GM23338 (cell line): Measurements from ENCODE around the gene COL15A1. TPM values are rescaled to one million over a fixed set of nuclear protein-coding genes. Genes with fewer than 3 reads are reported as not detected.

Experiments used
- ATAC-seq: fragments of 200-7000 bp; cut with Tn5 transposase; 3 replicates; pipeline ENCODE4 v1.9.1; 2020
- DNase-seq: peaks from one replicate; pipeline ENCODE4 v3.0.0-alpha.2; 2015; ENCODE audit warnings: low spot score
- H2AFZ ChIP-seq: fragments of 200-600 bp; sonication (generic); 2 replicates; pipeline ENCODE4 v1.8.0; 2016; ENCODE audit warnings: antibody characterized with exemption, mild to moderate bottlenecking, moderate library complexity
- H3F3A ChIP-seq: fragments of 200-600 bp; sonication (generic); replicated peaks from 2 replicates; pipeline ENCODE4 v1.8.0; 2017; ENCODE audit warnings: antibody characterized with exemption, mixed run types, low read depth
- H3K27ac ChIP-seq: fragments of 200-600 bp; sonication (generic); 2 replicates; pipeline ENCODE4 v1.6.1; 2016; ENCODE audit warnings: low read depth
- H3K27me3 ChIP-seq: fragments of 200-600 bp; sonication (generic); 2 replicates; pipeline ENCODE4 v1.8.0; 2016; ENCODE audit warnings: mild to moderate bottlenecking, mixed run types, moderate library complexity; ENCODE audit not compliant: insufficient read depth
- H3K36me3 ChIP-seq: fragments of 200-600 bp; sonication (generic); 2 replicates; pipeline ENCODE4 v1.8.0; 2016; ENCODE audit warnings: mild to moderate bottlenecking; ENCODE audit not compliant: insufficient read depth
- H3K4me1 ChIP-seq: fragments of 200-600 bp; sonication (generic); 2 replicates; pipeline ENCODE4 v1.8.0; 2016; ENCODE audit warnings: mild to moderate bottlenecking, moderate library complexity; ENCODE audit not compliant: insufficient read depth
- H3K4me2 ChIP-seq: fragments of 200-600 bp; sonication (generic); 2 replicates; pipeline ENCODE4 v1.7.1; 2017; ENCODE audit warnings: mixed run types
- H3K4me3 ChIP-seq: fragments of 200-600 bp; sonication (generic); 2 replicates; pipeline ENCODE4 v1.6.1; 2016; ENCODE audit warnings: mixed run types
- H3K79me2 ChIP-seq: fragments of 200-600 bp; sonication (generic); replicated peaks from 2 replicates; pipeline ENCODE4 v1.8.0; 2017; ENCODE audit warnings: mild to moderate bottlenecking; ENCODE audit not compliant: insufficient read depth
- H3K9me2 ChIP-seq: fragments of 200-600 bp; sonication (generic); 2 replicates; pipeline ENCODE4 v1.8.0; 2017; ENCODE audit not compliant: insufficient read depth
- H4K20me1 ChIP-seq: fragments of 200-600 bp; sonication (generic); replicated peaks from 2 replicates; pipeline ENCODE4 v1.8.0; 2017; ENCODE audit warnings: mild to moderate bottlenecking; ENCODE audit not compliant: insufficient read depth
- H3K27ac Mint-ChIP-seq: 2 replicates; pipeline ENCODE4 v1.8.0; 2020; ENCODE audit warnings: inconsistent platforms, mild to moderate bottlenecking, moderate library complexity, mixed read lengths
- H3K27me3 Mint-ChIP-seq: 3 replicates; pipeline ENCODE4 v1.8.0; 2022; ENCODE audit warnings: low read depth, mild to moderate bottlenecking, moderate library complexity, mixed read lengths, inconsistent platforms; ENCODE audit not compliant: insufficient read depth, poor library complexity
- H3K36me3 Mint-ChIP-seq: 3 replicates; pipeline ENCODE4 v1.8.0; 2021; ENCODE audit warnings: low read depth, mild to moderate bottlenecking, inconsistent platforms, moderate library complexity, mixed read lengths
- H3K4me1 Mint-ChIP-seq: 3 replicates; pipeline ENCODE4 v1.8.0; 2020; ENCODE audit warnings: mild to moderate bottlenecking, inconsistent platforms, mixed read lengths
- H3K4me3 Mint-ChIP-seq: 3 replicates; pipeline ENCODE4 v1.8.0; 2021; ENCODE audit warnings: moderate library complexity, mild to moderate bottlenecking, inconsistent platforms, mixed read lengths
- H3K9me3 Mint-ChIP-seq: 3 replicates; pipeline ENCODE4 v1.8.0; 2020; ENCODE audit warnings: moderate library complexity, mild to moderate bottlenecking, inconsistent platforms, mixed read lengths
- EZH2 ChIP-seq: fragments of 200-600 bp; sonication (generic); IDR thresholded peaks from one replicate; pipeline ENCODE4 v1.8.0; 2017; ENCODE audit warnings: antibody characterized with exemption, mild to moderate bottlenecking, low read depth; ENCODE audit not compliant: unreplicated experiment
- EZH2phosphoT487 ChIP-seq: fragments of 200-600 bp; sonication (generic); IDR thresholded peaks from one replicate; pipeline ENCODE4 v1.8.1; 2018; ENCODE audit warnings: antibody characterized with exemption; ENCODE audit not compliant: unreplicated experiment
- JUNB ChIP-seq: IDR thresholded peaks from one replicate; pipeline ENCODE4 v1.6.1; 2016; ENCODE audit warnings: antibody characterized with exemption; ENCODE audit not compliant: unreplicated experiment
- NANOG ChIP-seq: IDR thresholded peaks from 2 replicates; pipeline ENCODE4 v1.6.1; 2016; ENCODE audit warnings: antibody characterized with exemption, borderline replicate concordance
- POLR2AphosphoS5 ChIP-seq: IDR thresholded peaks from 2 replicates; pipeline ENCODE4 v1.6.1; 2016; ENCODE audit warnings: antibody characterized with exemption, low read depth
- STAT1 ChIP-seq: IDR thresholded peaks from one replicate; pipeline ENCODE4 v1.6.1; 2016; ENCODE audit warnings: antibody characterized with exemption; ENCODE audit not compliant: unreplicated experiment
- ZNF114 ChIP-seq: fragments of 250-450 bp; sonication (Bioruptor Pico); IDR thresholded peaks from 2 replicates; pipeline ENCODE4 v1.5.0; 2020; ENCODE audit warnings: mild to moderate bottlenecking, moderate library complexity
- ZNF331 ChIP-seq: fragments of 250-450 bp; sonication (Bioruptor Pico); IDR thresholded peaks from 2 replicates; pipeline ENCODE4 v1.5.0; 2020; ENCODE audit warnings: low read depth, mild to moderate bottlenecking, moderate library complexity
- polyA plus RNA-seq: library from polyadenylated mRNA; unstranded; fragments of >200 nt; fragmentation: Nextera tagmentation; extraction: Ambion mirVana; gene quantifications from 2 replicates; pipeline ENCODE4 v1.2.1, GENCODE V29; 2016
- total RNA-seq: library from RNA; depleted of rRNA; stranded (reverse); fragments of >200 nt; shearing (Covaris generic); gene quantifications from 2 replicates; pipeline ENCODE4 v1.2.3, GENCODE V29; 2014
- TF ChIP-seq, protein P1 (sequence below), 2 experiments: fragments of 200-600 bp in 1 of 2; sonication (generic) in 1 of 2; conservative IDR thresholded peaks; 2 replicates each; pipeline versions ENCODE4 v1.5.1 to v1.6.1; 2016 to 2017; ENCODE audit warnings: antibody characterized with exemption in 2 of 2, low read depth in 2 of 2, mild to moderate bottlenecking in 2 of 2, moderate library complexity in 1 of 2
- TF ChIP-seq, protein P2 (sequence below): IDR thresholded peaks from 2 replicates; pipeline ENCODE4 v1.6.1; 2016; ENCODE audit warnings: antibody characterized with exemption
- TF ChIP-seq, protein P3 (sequence below): IDR thresholded peaks from one replicate; pipeline ENCODE4 v1.6.1; 2018; ENCODE audit warnings: antibody characterized with exemption; ENCODE audit not compliant: unreplicated experiment

COL15A1 gene
- total and polyA plus RNA-seq, 2 experiments from 2014 or later: 0.17 to 0.18 TPM

- TF ChIP-seq, protein P1, sequence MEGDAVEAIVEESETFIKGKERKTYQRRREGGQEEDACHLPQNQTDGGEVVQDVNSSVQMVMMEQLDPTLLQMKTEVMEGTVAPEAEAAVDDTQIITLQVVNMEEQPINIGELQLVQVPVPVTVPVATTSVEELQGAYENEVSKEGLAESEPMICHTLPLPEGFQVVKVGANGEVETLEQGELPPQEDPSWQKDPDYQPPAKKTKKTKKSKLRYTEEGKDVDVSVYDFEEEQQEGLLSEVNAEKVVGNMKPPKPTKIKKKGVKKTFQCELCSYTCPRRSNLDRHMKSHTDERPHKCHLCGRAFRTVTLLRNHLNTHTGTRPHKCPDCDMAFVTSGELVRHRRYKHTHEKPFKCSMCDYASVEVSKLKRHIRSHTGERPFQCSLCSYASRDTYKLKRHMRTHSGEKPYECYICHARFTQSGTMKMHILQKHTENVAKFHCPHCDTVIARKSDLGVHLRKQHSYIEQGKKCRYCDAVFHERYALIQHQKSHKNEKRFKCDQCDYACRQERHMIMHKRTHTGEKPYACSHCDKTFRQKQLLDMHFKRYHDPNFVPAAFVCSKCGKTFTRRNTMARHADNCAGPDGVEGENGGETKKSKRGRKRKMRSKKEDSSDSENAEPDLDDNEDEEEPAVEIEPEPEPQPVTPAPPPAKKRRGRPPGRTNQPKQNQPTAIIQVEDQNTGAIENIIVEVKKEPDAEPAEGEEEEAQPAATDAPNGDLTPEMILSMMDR (conservative IDR thresholded peaks at IDR 0.05; ENCODE audit: low read depth in 2 of 2): no peak
These were observed 113.4 kb downstream of the COL15A1 start (continued) for GRCh38 chr9:99056886-99057664.

- H3K27me3 Mint-ChIP-seq: no peaks in the 10 kb centered on the region
- TF ChIP-seq POLR2AphosphoS5 (no peak), ZNF114 (CRISPR knock-in tag) (no peak), EZH2 (no peak), ZNF331 (no peak), JUNB (no peak), EZH2phosphoT487 (no peak), NANOG (no peak), STAT1 (no peak)
- TF ChIP-seq, protein P2, sequence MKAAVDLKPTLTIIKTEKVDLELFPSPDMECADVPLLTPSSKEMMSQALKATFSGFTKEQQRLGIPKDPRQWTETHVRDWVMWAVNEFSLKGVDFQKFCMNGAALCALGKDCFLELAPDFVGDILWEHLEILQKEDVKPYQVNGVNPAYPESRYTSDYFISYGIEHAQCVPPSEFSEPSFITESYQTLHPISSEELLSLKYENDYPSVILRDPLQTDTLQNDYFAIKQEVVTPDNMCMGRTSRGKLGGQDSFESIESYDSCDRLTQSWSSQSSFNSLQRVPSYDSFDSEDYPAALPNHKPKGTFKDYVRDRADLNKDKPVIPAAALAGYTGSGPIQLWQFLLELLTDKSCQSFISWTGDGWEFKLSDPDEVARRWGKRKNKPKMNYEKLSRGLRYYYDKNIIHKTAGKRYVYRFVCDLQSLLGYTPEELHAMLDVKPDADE: no peak
- TF ChIP-seq, protein P1 (conservative IDR thresholded peaks at IDR 0.05; ENCODE audit: low read depth in 2 of 2): no peak
- TF ChIP-seq, protein P3, sequence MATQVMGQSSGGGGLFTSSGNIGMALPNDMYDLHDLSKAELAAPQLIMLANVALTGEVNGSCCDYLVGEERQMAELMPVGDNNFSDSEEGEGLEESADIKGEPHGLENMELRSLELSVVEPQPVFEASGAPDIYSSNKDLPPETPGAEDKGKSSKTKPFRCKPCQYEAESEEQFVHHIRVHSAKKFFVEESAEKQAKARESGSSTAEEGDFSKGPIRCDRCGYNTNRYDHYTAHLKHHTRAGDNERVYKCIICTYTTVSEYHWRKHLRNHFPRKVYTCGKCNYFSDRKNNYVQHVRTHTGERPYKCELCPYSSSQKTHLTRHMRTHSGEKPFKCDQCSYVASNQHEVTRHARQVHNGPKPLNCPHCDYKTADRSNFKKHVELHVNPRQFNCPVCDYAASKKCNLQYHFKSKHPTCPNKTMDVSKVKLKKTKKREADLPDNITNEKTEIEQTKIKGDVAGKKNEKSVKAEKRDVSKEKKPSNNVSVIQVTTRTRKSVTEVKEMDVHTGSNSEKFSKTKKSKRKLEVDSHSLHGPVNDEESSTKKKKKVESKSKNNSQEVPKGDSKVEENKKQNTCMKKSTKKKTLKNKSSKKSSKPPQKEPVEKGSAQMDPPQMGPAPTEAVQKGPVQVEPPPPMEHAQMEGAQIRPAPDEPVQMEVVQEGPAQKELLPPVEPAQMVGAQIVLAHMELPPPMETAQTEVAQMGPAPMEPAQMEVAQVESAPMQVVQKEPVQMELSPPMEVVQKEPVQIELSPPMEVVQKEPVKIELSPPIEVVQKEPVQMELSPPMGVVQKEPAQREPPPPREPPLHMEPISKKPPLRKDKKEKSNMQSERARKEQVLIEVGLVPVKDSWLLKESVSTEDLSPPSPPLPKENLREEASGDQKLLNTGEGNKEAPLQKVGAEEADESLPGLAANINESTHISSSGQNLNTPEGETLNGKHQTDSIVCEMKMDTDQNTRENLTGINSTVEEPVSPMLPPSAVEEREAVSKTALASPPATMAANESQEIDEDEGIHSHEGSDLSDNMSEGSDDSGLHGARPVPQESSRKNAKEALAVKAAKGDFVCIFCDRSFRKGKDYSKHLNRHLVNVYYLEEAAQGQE: no peak
These were observed 114.2 kb downstream of the COL15A1 start for GRCh38 chr9:99057665-99058625.

More at GRCh38 chr9:99057665-99058625, 114.2 kb downstream of the COL15A1 start:
- Histone ChIP-seq H3K79me2 (no peaks in the 10 kb centered on the region), H3K27me3 (no peaks in the 10 kb centered on the region), H3K4me3 (no peak overlapping the region), H3K4me2 (no peak overlapping the region), H3K4me1 (no peaks in the 10 kb centered on the region), H3K36me3 (no peaks in the 10 kb centered on the region), H3F3A (no peaks in the 10 kb centered on the region), H3K27ac (no peak overlapping the region), H2AFZ (no peak overlapping the region), H3K9me2 (no peaks in the 10 kb centered on the region), H4K20me1 (no peaks in the 10 kb centered on the region)
- ATAC-seq (no peak), DNase-seq (no peak)
- Mint-ChIP-seq H3K4me1 (no peaks in the 10 kb centered on the region; the same call in 2 of the 3 replicates), H3K9me3 (no peaks in the 10 kb centered on the region), H3K4me3 (no peak overlapping the region), H3K27ac (no peak overlapping the region), H3K36me3 (no peaks in the 10 kb centered on the region)
